SK-N-SH treated with all-trans-retinoic acid at 6 μM for 48 hours (cell line): ENCODE results near the gene GRID1.

Experiments
- BACH2 ChIP-seq: fragments of 250-450 bp; sonication (Bioruptor Pico); IDR thresholded peaks from 2 replicates; pipeline ENCODE4 v1.9.0; 2021; ENCODE audit warnings: mild to moderate bottlenecking, borderline replicate concordance
- CSDC2 ChIP-seq: fragments of 250-450 bp; sonication (Bioruptor Pico); IDR thresholded peaks from 2 replicates; pipeline ENCODE4 v1.5.0; 2020; ENCODE audit warnings: mild to moderate bottlenecking, moderate library complexity
- ISL1 ChIP-seq: fragments of 250-450 bp; sonication (Bioruptor Pico); IDR thresholded peaks from 2 replicates; pipeline ENCODE4 v2.1.2; 2022; ENCODE audit warnings: mild to moderate bottlenecking, moderate library complexity
- RARB ChIP-seq: fragments of 250-450 bp; sonication (Bioruptor Pico); IDR thresholded peaks from 2 replicates; pipeline ENCODE4 v1.8.0; 2021; ENCODE audit warnings: mild to moderate bottlenecking, moderate library complexity
- TCF4 ChIP-seq: fragments of 250-450 bp; sonication (Bioruptor Pico); IDR thresholded peaks from 2 replicates; pipeline ENCODE4 v1.8.0; 2021; ENCODE audit warnings: mild to moderate bottlenecking, moderate library complexity, borderline replicate concordance
- ZFP30 ChIP-seq: fragments of 450-650 bp; formaldehyde crosslinking; IDR thresholded peaks from 2 replicates; pipeline ENCODE4 v1.5.0; 2022; ENCODE audit warnings: mild to moderate bottlenecking, moderate library complexity
- ZNF70 ChIP-seq: fragments of 450-650 bp; formaldehyde crosslinking; IDR thresholded peaks from 2 replicates; pipeline ENCODE4 v1.5.0; 2020; ENCODE audit warnings: mild to moderate bottlenecking, moderate library complexity
- ZNF8 ChIP-seq: fragments of 450-650 bp; formaldehyde crosslinking; IDR thresholded peaks from 2 replicates; pipeline ENCODE4 v1.5.0; 2020; ENCODE audit warnings: mild to moderate bottlenecking, moderate library complexity

DNA sequence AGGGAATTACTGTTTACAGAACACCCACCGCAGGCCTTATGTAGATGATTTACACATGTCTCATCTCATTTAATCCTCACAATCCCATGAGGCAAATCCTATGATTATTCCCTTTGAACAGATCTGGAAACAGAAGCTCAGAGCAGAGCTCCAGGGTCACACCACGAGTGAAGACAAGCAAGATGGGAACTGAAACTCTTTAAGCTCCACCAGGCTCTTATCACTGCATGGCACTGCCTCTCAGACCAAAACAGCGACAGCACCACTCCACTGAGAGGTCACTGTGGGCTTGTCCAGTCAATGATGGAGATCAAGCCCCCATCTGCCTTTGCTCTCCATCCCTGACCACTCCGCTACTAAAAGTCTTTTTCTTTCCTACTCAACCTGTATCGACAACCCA, 5.9 kb downstream of the GRID1 start:
- TF ChIP-seq ZNF70 (CRISPR knock-in tag) = no peak
- no peak for TF ChIP-seq TCF4 (CRISPR knock-in tag)
- no peak for TF ChIP-seq ISL1 (CRISPR knock-in tag)
- no peak for TF ChIP-seq RARB (CRISPR knock-in tag)
- TF ChIP-seq CSDC2 (CRISPR knock-in tag) = no peak
- TF ChIP-seq ZFP30 (CRISPR knock-in tag) = no peak
- no peak for TF ChIP-seq ZNF8 (CRISPR knock-in tag)
- TF ChIP-seq BACH2 (CRISPR knock-in tag) = no peak
